ENCODE measurements around the gene INTS14.

Gene INTS14

GRCh38 chr15:65629548-65629947 lies 18.6 kb upstream of the INTS14 start:
- no peak for DNase-seq (ENCODE audit: low read depth in 1 of 2, low spot score in 1 of 2)
- H3K4me3 ChIP-seq (replicated peaks; ENCODE audit: insufficient read depth, low read length): no peak overlapping the region
- no peak overlapping the region for H3K27ac ChIP-seq (replicated peaks)
- TF ChIP-seq POLR2AphosphoS5 (IDR thresholded peaks at IDR 0.05; ENCODE audit: low read depth) (no peak), SPI1 (IDR thresholded peaks at IDR 0.05; ENCODE audit: borderline replicate concordance, low read depth) (no peak), REST (IDR thresholded peaks at IDR 0.05; ENCODE audit: insufficient replicate concordance, low read depth) (no peak), CTCF (IDR thresholded peaks at IDR 0.05; ENCODE audit: insufficient read depth, low read length) (no peak), GABPA (IDR thresholded peaks at IDR 0.05; ENCODE audit: low read depth) (no peak)
- H3K27me3 ChIP-seq (ENCODE audit: insufficient read depth, poor library complexity, severe bottlenecking): no peaks in the 10 kb centered on the region

- Histone ChIP-seq H3K27ac (replicated peaks) (no peak overlapping the region), H3K27me3 (ENCODE audit: insufficient read depth, poor library complexity, severe bottlenecking) (no peaks in the 10 kb centered on the region), H3K4me3 (replicated peaks; ENCODE audit: insufficient read depth, low read length) (no peak overlapping the region)
- TF ChIP-seq GABPA (IDR thresholded peaks at IDR 0.05; ENCODE audit: low read depth) (no peak), REST (IDR thresholded peaks at IDR 0.05; ENCODE audit: insufficient replicate concordance, low read depth) (no peak), SPI1 (IDR thresholded peaks at IDR 0.05; ENCODE audit: borderline replicate concordance, low read depth) (no peak), CTCF (IDR thresholded peaks at IDR 0.05; ENCODE audit: insufficient read depth, low read length) (no peak), POLR2AphosphoS5 (IDR thresholded peaks at IDR 0.05; ENCODE audit: low read depth) (no peak)
- no peak for DNase-seq (ENCODE audit: low read depth in 1 of 2, low spot score in 1 of 2)
Observed at GRCh38 chr15:65626856-65627255, 15.9 kb upstream of the INTS14 start.

- Histone ChIP-seq H3K27ac (replicated peaks) (no peak overlapping the region), H3K27me3 (ENCODE audit: insufficient read depth, poor library complexity, severe bottlenecking) (no peaks in the 10 kb centered on the region)
- no peak for TF ChIP-seq SPI1 (IDR thresholded peaks at IDR 0.05; ENCODE audit: borderline replicate concordance, low read depth)
- no peak for TF ChIP-seq REST (IDR thresholded peaks at IDR 0.05; ENCODE audit: insufficient replicate concordance, low read depth)
- TF ChIP-seq GABPA (IDR thresholded peaks at IDR 0.05; ENCODE audit: low read depth): no peak
- no peak for TF ChIP-seq POLR2AphosphoS5 (IDR thresholded peaks at IDR 0.05; ENCODE audit: low read depth)
- TF ChIP-seq CTCF (IDR thresholded peaks at IDR 0.05; ENCODE audit: insufficient read depth, low read length): no peak
Observed at GRCh38 chr15:65623103-65623502, 12.2 kb upstream of the INTS14 start.

More at GRCh38 chr15:65623103-65623502, 12.2 kb upstream of the INTS14 start:
- DNase-seq (ENCODE audit: low read depth in 1 of 2, low spot score in 1 of 2): no peak
- no peak overlapping the region for H3K4me3 ChIP-seq (replicated peaks; ENCODE audit: insufficient read depth, low read length)
